B cell (primary cell): ENCODE data around the gene PNPO. TPM values are rescaled to one million over a fixed set of nuclear protein-coding genes. Genes with fewer than 3 reads are reported as not detected.

Experiments
- ATAC-seq: fragments of 200-7000 bp; cut with Tn5 transposase; one replicate; pipeline ENCODE4 v1.10.0; 2021; ENCODE audit warnings: low read depth, mild to moderate bottlenecking, moderate number of reproducible peaks, moderate library complexity
- CTCF ChIA-PET: fragments of 350-600 bp; sonication (Branson Sonifier 250); formaldehyde crosslinking; loops from one replicate; lab custom pipeline; 2021; ENCODE audit warnings: antibody characterized with exemption, inconsistent platforms; lab: Charles Lee
- POLR2A ChIA-PET: fragments of 350-600 bp; sonication (Branson Sonifier 250); formaldehyde crosslinking; loops from one replicate; lab custom pipeline; 2021; ENCODE audit warnings: antibody characterized with exemption; lab: Charles Lee
- DNase-seq: peaks from one replicate; pipeline ENCODE4 v3.0.0; 2013
- H2AFZ ChIP-seq: 2 replicates; pipeline ENCODE4 v1.6.1; 2012; ENCODE audit warnings: mild to moderate bottlenecking, low read depth, low read length; ENCODE audit not compliant: insufficient read depth, poor library complexity, severe bottlenecking
- H3K27ac ChIP-seq, 2 donors: 1 replicate in 1 of 2; 2 replicates in 1 of 2; pipeline ENCODE4 v1.5.1; 2012 to 2013; ENCODE audit warnings: low read length in 2 of 2, mild to moderate bottlenecking in 2 of 2, moderate library complexity in 1 of 2
- H3K27me3 ChIP-seq, 4 experiments: fragments of 200-600 bp in 1 of 4; sonication (generic) in 1 of 4; replicated peaks in 1 of 4; 1 replicate in 2 of 4; 2 replicates in 2 of 4; pipeline versions ENCODE4 v1.6.1 to v1.7.0; 2013 to 2016; ENCODE audit warnings: low read length in 3 of 4, mild to moderate bottlenecking in 2 of 4, mixed read lengths in 1 of 4, moderate library complexity in 1 of 4; ENCODE audit not compliant: insufficient read depth in 4 of 4, control insufficient read depth in 3 of 4; ENCODE audit errors: control extremely low read depth in 1 of 4
- H3K36me3 ChIP-seq, 2 experiments: replicated peaks in 1 of 2; 1 replicate in 1 of 2; 2 replicates in 1 of 2; pipeline versions ENCODE4 v1.6.1 to v1.7.1; 2013; ENCODE audit warnings: low read length in 1 of 2; ENCODE audit not compliant: insufficient read depth in 2 of 2, control insufficient read depth in 1 of 2; ENCODE audit errors: control extremely low read depth in 1 of 2, extremely low read depth in 1 of 2
- H3K4me1 ChIP-seq, 2 donors: fragments of 200-600 bp in 1 of 2; sonication (generic) in 1 of 2; 1 replicate in 1 of 2; 2 replicates in 1 of 2; pipeline versions ENCODE4 v1.5.1 to v1.6.1; 2013 to 2017; ENCODE audit warnings: low read length in 2 of 2; ENCODE audit not compliant: control insufficient read depth in 2 of 2, insufficient read depth in 2 of 2
- H3K4me2 ChIP-seq: replicated peaks from 2 replicates; pipeline ENCODE3; 2012; ENCODE audit warnings: mild to moderate bottlenecking, low read depth, low read length; ENCODE audit not compliant: poor library complexity, severe bottlenecking
- H3K4me3 ChIP-seq, 5 experiments: fragments of 200-600 bp in 1 of 5; sonication (generic) in 1 of 5; 1 replicate in 3 of 5; 2 replicates in 2 of 5; pipeline versions ENCODE4 v1.5.1 to v1.7.0; 2011 to 2016; ENCODE audit warnings: low read length in 4 of 5, mild to moderate bottlenecking in 4 of 5, low read depth in 2 of 5, control low read depth in 1 of 5, moderate library complexity in 1 of 5; ENCODE audit not compliant: insufficient read depth in 1 of 5; ENCODE audit errors: control extremely low read depth in 1 of 5, extremely low read depth in 1 of 5
- H3K79me2 ChIP-seq: fragments of 200-600 bp; sonication (generic); one replicate; pipeline ENCODE4 v1.6.0; 2016; ENCODE audit warnings: low read length; ENCODE audit not compliant: control insufficient read depth, insufficient read depth
- H3K9ac ChIP-seq: fragments of 200-600 bp; sonication (generic); 2 replicates; pipeline ENCODE4 v1.6.1; 2017; ENCODE audit warnings: mild to moderate bottlenecking, low read length, moderate library complexity
- H3K9me3 ChIP-seq, 3 donors: one replicate each; pipeline versions ENCODE4 v1.6.1 to v1.7.1; 2013; ENCODE audit warnings: low read length in 2 of 3; ENCODE audit not compliant: control insufficient read depth in 2 of 3, insufficient read depth in 1 of 3; ENCODE audit errors: control extremely low read depth in 1 of 3
- H4K20me1 ChIP-seq: 2 replicates; pipeline ENCODE4 v1.6.0; 2012; ENCODE audit warnings: mild to moderate bottlenecking, low read length; ENCODE audit not compliant: insufficient read depth, control insufficient read depth, poor library complexity, severe bottlenecking
- H3K27ac Mint-ChIP-seq: one replicate; pipeline ENCODE4 v1.8.0; 2021; ENCODE audit warnings: mixed read lengths
- H3K27me3 Mint-ChIP-seq: one replicate; pipeline ENCODE4 v1.8.0; 2021; ENCODE audit warnings: mixed read lengths
- H3K4me1 Mint-ChIP-seq: one replicate; pipeline ENCODE4 v1.8.0; 2021; ENCODE audit warnings: mixed read lengths
- H3K4me3 Mint-ChIP-seq: one replicate; pipeline ENCODE4 v1.8.0; 2021; ENCODE audit warnings: mixed read lengths
- H3K9me3 Mint-ChIP-seq: one replicate; pipeline ENCODE4 v1.8.0; 2022; ENCODE audit warnings: mixed read lengths; ENCODE audit not compliant: insufficient read depth
- CTCF ChIP-seq: fragments of 200-600 bp; IDR thresholded peaks from one replicate; pipeline ENCODE4 v1.8.0; 2022; ENCODE audit warnings: antibody characterized with exemption, mild to moderate bottlenecking
- EZH2 ChIP-seq: IDR thresholded peaks from 2 replicates; pipeline ENCODE4 v1.6.1; 2012; ENCODE audit warnings: borderline replicate concordance, low read depth, mild to moderate bottlenecking, moderate library complexity, low read length; ENCODE audit not compliant: insufficient read depth, poor library complexity, severe bottlenecking
- WGBS: methylation state at CpG from one replicate; pipeline ENCODE4 v1.1.5; 2013; ENCODE audit warnings: missing lambda C conversion rate; ENCODE audit not compliant: insufficient coverage; 5-methylcytosine and 5-hydroxymethylcytosine counted together
- intact Hi-C: fragments of 100-400 bp; cut with micrococcal nuclease; formaldehyde crosslinking; loops from one replicate; pipeline ENCODE4 v1.10.0; 2022
- polyA plus RNA-seq: library from polyadenylated mRNA; depleted of rRNA; stranded (reverse); fragments of >200 nt; gene quantifications from 2 replicates; pipeline ENCODE4 v1.2.3, GENCODE V29; 2012
- total RNA-seq, 2 donors: library from RNA; stranded (reverse); fragments of 120-200 nt in 1 of 2; gene quantifications; 1 replicate in 1 of 2; 2 replicates in 1 of 2; pipeline versions ENCODE4 v1.2.3 to v1.2.4, GENCODE V29; 2013 to 2022

The PNPO gene
- total and polyA plus RNA-seq, 2 donors (not counting 1 experiment from before 2014, with no cell fraction given): 8.0 to 14.7 TPM

DNA sequence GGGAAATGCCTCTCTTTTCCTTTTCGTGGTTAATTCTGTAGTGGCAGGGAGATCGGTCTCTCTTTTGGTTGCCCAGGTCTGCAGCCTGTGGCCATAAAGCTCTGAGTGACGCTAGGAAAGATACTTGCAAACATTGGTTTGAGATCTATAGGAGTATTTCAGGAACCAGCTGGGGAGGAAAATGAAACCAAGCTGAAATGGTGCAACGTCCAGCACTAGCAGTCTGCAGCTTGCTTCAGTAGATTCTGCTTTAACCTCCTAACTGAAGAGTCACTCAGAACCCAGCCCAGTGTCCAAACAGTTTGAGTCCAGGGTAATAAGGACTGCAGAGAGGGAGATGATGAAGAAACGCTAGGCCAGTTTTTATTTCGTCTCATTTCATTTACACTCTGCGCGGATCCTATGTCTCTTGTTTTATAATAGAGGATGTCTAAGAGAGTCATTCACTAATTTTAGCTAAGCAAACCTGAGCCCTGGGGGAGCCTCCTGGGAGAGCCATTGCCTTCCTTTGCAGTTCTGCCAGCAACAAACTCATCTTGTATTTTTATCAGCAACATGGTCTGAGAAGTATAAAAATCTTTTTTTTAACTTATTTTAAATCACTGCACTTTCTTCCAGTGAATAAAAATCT is 33.3 kb upstream of the PNPO start:
- 19% methylated on average over 3 of the region's 8 CpGs for WGBS
- peak overlapping the region in 1 of 2 donors; percentile 47 for H3K27ac ChIP-seq
- Mint-ChIP-seq H3K4me1 (peaks cover 29% of the 10 kb centered on the region), H3K4me3 (no peak overlapping the region), H3K27ac (no peak overlapping the region), H3K27me3 (no peaks in the 10 kb centered on the region), H3K9me3 (no peaks in the 10 kb centered on the region)
- no peaks in the 10 kb centered on the region for H3K4me1 ChIP-seq
- TF ChIP-seq EZH2 (no peak), CTCF (no peak)
- H3K36me3 ChIP-seq: peaks cover 0 to 16% of the 10 kb centered on the region in 2 experiments
- no peaks in the 10 kb centered on the region for H3K27me3 ChIP-seq
- no peaks in the 10 kb centered on the region for H3K9me3 ChIP-seq
- DNase-seq (no peak), ATAC-seq (no peak)
- intact Hi-C loops: no loop called here
- no peak overlapping the region for H3K4me2 ChIP-seq
- no peak overlapping the region for H2AFZ ChIP-seq
- ChIA-PET POLR2A (no interaction called here), CTCF (no interaction called here)
- H3K4me3 ChIP-seq: no peak overlapping the region
- H3K79me2 ChIP-seq: peaks cover 91% of the 10 kb centered on the region
- H3K9ac ChIP-seq: no peak overlapping the region
- peaks cover 66% of the 10 kb centered on the region for H4K20me1 ChIP-seq

- peaks cover 47% of the 10 kb centered on the region for H3K79me2 ChIP-seq
- H2AFZ ChIP-seq: no peak overlapping the region
- H3K9ac ChIP-seq: no peak overlapping the region
- H3K27ac Mint-ChIP-seq: no peak overlapping the region
- ChIA-PET POLR2A (no interaction called here), CTCF (no interaction called here)
- no peaks in the 10 kb centered on the region for H3K27me3 ChIP-seq
- DNase-seq (no peak), ATAC-seq (no peak)
- H3K4me3 ChIP-seq: no peak overlapping the region
- H3K4me1 Mint-ChIP-seq: peaks cover 10% of the 10 kb centered on the region
- no peaks in the 10 kb centered on the region for H3K9me3 Mint-ChIP-seq
- no peaks in the 10 kb centered on the region for H3K9me3 ChIP-seq
- no peak overlapping the region for H3K4me2 ChIP-seq
- peaks cover 0 to 29% of the 10 kb centered on the region in 2 experiments for H3K36me3 ChIP-seq
- H3K4me3 Mint-ChIP-seq: no peak overlapping the region
- peaks cover 28% of the 10 kb centered on the region for H4K20me1 ChIP-seq
- TF ChIP-seq EZH2 (no peak), CTCF (no peak)
- H3K27ac ChIP-seq: no peak overlapping the region
- no CpG with 5 or more reads among the region's 2 CpGs for WGBS
- H3K27me3 Mint-ChIP-seq: no peaks in the 10 kb centered on the region
- H3K4me1 ChIP-seq: no peaks in the 10 kb centered on the region
- intact Hi-C loops: no loop called here
Measured at GRCh38 chr17:47913050-47913449, 28.3 kb upstream of the PNPO start.
